HG02884 (cell line): Measurements from ENCODE around the gene IL6.

Source experiments
- ATAC-seq: cut with Tn5 transposase; IDR thresholded peaks from one replicate; pipeline ENCODE4 v1.9.1; 2021; ENCODE audit warnings: mild to moderate bottlenecking, moderate library complexity; ENCODE audit not compliant: unreplicated experiment

IL6 gene

GRCh38 chr7:22726345-22726906 lies 574 bp upstream of the IL6 start:
- ATAC-seq, result peak; percentile 60

- no peak for ATAC-seq
These were observed 675 bp downstream of the IL6 start for GRCh38 chr7:22727714-22728035.

GRCh38 chr7:22728401-22729029 lies 1.5 kb downstream of the IL6 start:
- no peak for ATAC-seq

- no peak for ATAC-seq
These were observed 2.3 kb downstream of the IL6 start for GRCh38 chr7:22729180-22729825.

GRCh38 chr7:22730066-22730710 lies 3.2 kb downstream of the IL6 start:
- ATAC-seq, result no peak

- no peak for ATAC-seq
These were observed 4.1 kb downstream of the IL6 start for GRCh38 chr7:22730921-22731654.

GRCh38 chr7:22731766-22732165 lies 4.8 kb downstream of the IL6 start:
- no peak for ATAC-seq

GRCh38 chr7:22732556-22733126 lies 5.6 kb downstream of the IL6 start:
- ATAC-seq, result no peak

GRCh38 chr7:22733761-22734160 lies 6.8 kb downstream of the IL6 start:
- no peak for ATAC-seq

- no peak for ATAC-seq
These were observed 16.0 kb downstream of the IL6 start for GRCh38 chr7:22743014-22743413.

GRCh38 chr7:22751341-22751740 lies 24.3 kb downstream of the IL6 start:
- ATAC-seq, result no peak

GRCh38 chr7:22757338-22757994 lies 30.5 kb downstream of the IL6 start:
- ATAC-seq, result no peak

GRCh38 chr7:22758576-22758975 lies 31.6 kb downstream of the IL6 start:
- ATAC-seq, result no peak

GRCh38 chr7:22759721-22760120 lies 32.7 kb downstream of the IL6 start:
- no peak for ATAC-seq

- ATAC-seq, result no peak
These were observed 35.9 kb downstream of the IL6 start for GRCh38 chr7:22762866-22763265.

GRCh38 chr7:22765609-22766008 lies 38.6 kb downstream of the IL6 start:
- ATAC-seq, result peak; percentile 75

- no peak for ATAC-seq
These were observed 44.3 kb downstream of the IL6 start for GRCh38 chr7:22771194-22771871.

GRCh38 chr7:22771872-22772228 lies 44.9 kb downstream of the IL6 start:
- ATAC-seq, result no peak

GRCh38 chr7:22772885-22773284 lies 45.9 kb downstream of the IL6 start:
- ATAC-seq, result no peak

- no peak for ATAC-seq
These were observed 50.0 kb downstream of the IL6 start for GRCh38 chr7:22776964-22777363.
